GDM1 (cell line): Measurements from ENCODE around the gene OR2D2.
"Not testable (repeated sequence)": the region's sequence is repeated elsewhere in the genome, so short reads cannot be mapped to it uniquely, and the experiment has no call there.

Source experiments
- DNase-seq: peaks from one replicate; lab custom pipeline; 2025; lab: John Stamatoyannopoulos, UW

The OR2D2 gene

GRCh38 chr11:6892400-6892799 is at the start of gene OR2D2:
TSS of gene OR2D2 (minus strand) at chr11:6892500. CDS start at chr11:6892500, 0 bp downstream.
- DNase-seq: no peak

GRCh38 chr11:6941970-6942369 is 49.7 kb upstream of the OR2D2 start:
- no peak for DNase-seq

GRCh38 chr11:6932145-6932544 is 39.8 kb upstream of the OR2D2 start:
- no peak for DNase-seq

GRCh38 chr11:6931146-6931713 is 38.9 kb upstream of the OR2D2 start:
- no peak for DNase-seq

GRCh38 chr11:6928916-6929315 is 36.6 kb upstream of the OR2D2 start:
- no peak for DNase-seq

GRCh38 chr11:6927030-6927617 is 34.8 kb upstream of the OR2D2 start:
- DNase-seq: no peak

GRCh38 chr11:6926208-6927029 is 34.1 kb upstream of the OR2D2 start, which contains the start of gene ZNF215:
TSS of gene ZNF215 (plus strand) at chr11:6926426. CDS start at chr11:6932273, 5,847 bp downstream.
- DNase-seq: no peak

- no peak for DNase-seq
Observed at GRCh38 chr11:6925636-6926207, 33.4 kb upstream of the OR2D2 start.

GRCh38 chr11:6925007-6925577 is 32.8 kb upstream of the OR2D2 start:
- no peak for DNase-seq

GRCh38 chr11:6920702-6921101 is 28.4 kb upstream of the OR2D2 start, which contains the start of gene OR2D3:
TSS of gene OR2D3 (plus strand) at chr11:6921002. CDS start at chr11:6921002, 0 bp downstream.
- DNase-seq: no peak

- no peak for DNase-seq
Observed at GRCh38 chr11:6919698-6920097, 27.4 kb upstream of the OR2D2 start.

- no peak for DNase-seq
Observed at GRCh38 chr11:6911948-6912347, 19.6 kb upstream of the OR2D2 start.

GRCh38 chr11:6911378-6911777 is 19.1 kb upstream of the OR2D2 start:
- DNase-seq: no peak

GRCh38 chr11:6904804-6905203 is 12.5 kb upstream of the OR2D2 start:
- DNase-seq: not testable (repeated sequence)

- no peak for DNase-seq
Observed at GRCh38 chr11:6900327-6900999, 8.2 kb upstream of the OR2D2 start.

- no peak for DNase-seq
Observed at GRCh38 chr11:6898911-6899310, 6.6 kb upstream of the OR2D2 start.

- DNase-seq: no peak
Observed at GRCh38 chr11:6895010-6895409, 2.7 kb upstream of the OR2D2 start.

- no peak for DNase-seq
Observed at GRCh38 chr11:6894097-6894496, 1.8 kb upstream of the OR2D2 start.

GRCh38 chr11:6889835-6890234 is 2.5 kb downstream of the OR2D2 start:
- no peak for DNase-seq

- no peak for DNase-seq
Observed at GRCh38 chr11:6888830-6889229, 3.5 kb downstream of the OR2D2 start.

- not testable (repeated sequence) for DNase-seq
Observed at GRCh38 chr11:6887711-6888110, 4.6 kb downstream of the OR2D2 start.

GRCh38 chr11:6882751-6883150 is 9.5 kb downstream of the OR2D2 start:
- DNase-seq: no peak
